Erythroblast (primary cell): Measurements from ENCODE around the gene NCKAP5.

Experiments used
- GATA1 ChIP-seq: IDR thresholded peaks from 2 replicates; pipeline ENCODE4 v1.6.1; 2011; ENCODE audit warnings: low read depth, mild to moderate bottlenecking, control low read depth, low read length, moderate library complexity
- POLR2A ChIP-seq: IDR thresholded peaks from 2 replicates; pipeline ENCODE4 v1.6.1; 2011; ENCODE audit warnings: mild to moderate bottlenecking, low read length

- TF ChIP-seq GATA1 (no peak), POLR2A (no peak)
Observed at GRCh38 chr2:133438848-133439564, 129.3 kb downstream of the NCKAP5 start.
